K562 (cell line): ENCODE data around the gene CHAMP1. TPM values are rescaled to one million over a fixed set of nuclear protein-coding genes. Genes with fewer than 3 reads are reported as not detected.

Source experiments
- ATAC-seq: fragments of 200-7000 bp; cut with Tn5 transposase; 3 replicates; pipeline ENCODE4 v1.9.1; 2020; ENCODE audit warnings: moderate library complexity
- BruUV-seq: library from RNA; stranded (reverse); fragments of 400-500 nt; replicated peaks from 2 replicates; lab custom pipeline; 2021; lab: Mats Ljungman, UMichigan
- CTCF ChIA-PET: fragments of 300-600 bp; formaldehyde crosslinking; extraction: SDS; loops from one replicate; lab custom pipeline; 2021; ENCODE audit warnings: low intra/inter-chr PET ratio; lab: Yijun Ruan, JAX
- POLR2A ChIA-PET: fragments of 300-600, 350-650 bp; sonication (Branson Sonifier 250); formaldehyde crosslinking; extraction: SDS; loops from one replicate; lab custom pipeline; 2021; ENCODE audit warnings: antibody characterized with exemption, inconsistent platforms; lab: Yijun Ruan, JAX
- DNase-seq, 4 experiments: peaks; one replicate each; pipeline versions ENCODE4 v3.0.0 to v3.0.0-alpha.2; 2011 to 2018; ENCODE audit warnings: low spot score in 3 of 4, mixed read lengths in 3 of 4; ENCODE audit errors: extremely low read depth in 1 of 4
- FAIRE-seq: peaks from 2 replicates; lab custom pipeline; 2011; peaks lifted over from hg19 to GRCh38; lab: Jason Lieb, UNC
- H2AFZ ChIP-seq: 2 replicates; pipeline ENCODE4 v1.6.0; 2011; ENCODE audit warnings: low read depth, low read length, control low read depth, inconsistent platforms
- H3K27ac ChIP-seq: fragments of 200-600 bp; 3 replicates; pipeline ENCODE4 v1.8.0; 2011; ENCODE audit warnings: low read depth, mild to moderate bottlenecking, control low read depth, inconsistent platforms, low read length, moderate library complexity, mixed read lengths; ENCODE audit errors: extremely low read depth
- H3K27me3 ChIP-seq, 2 experiments: fragments of 300-600 bp in 1 of 2; 2 replicates in 1 of 2; 3 replicates in 1 of 2; pipeline versions ENCODE4 v1.6.0 to v1.8.0; 2011; ENCODE audit warnings: inconsistent platforms in 2 of 2, low read length in 2 of 2, mild to moderate bottlenecking in 1 of 2, mixed read lengths in 1 of 2, moderate library complexity in 1 of 2; ENCODE audit not compliant: control insufficient read depth in 2 of 2, insufficient read depth in 2 of 2
- H3K36me3 ChIP-seq: fragments of 300-600 bp; 3 replicates; pipeline ENCODE4 v1.8.0; 2011; ENCODE audit warnings: mild to moderate bottlenecking, low read length, inconsistent platforms; ENCODE audit not compliant: control insufficient read depth, insufficient read depth
- H3K4me1 ChIP-seq, 2 experiments: fragments of 200-600 bp in 1 of 2; replicated peaks in 1 of 2; 2 replicates in 1 of 2; 3 replicates in 1 of 2; pipeline versions ENCODE4 v1.5.1 to v1.8.0; 2011; ENCODE audit warnings: inconsistent platforms in 2 of 2, low read length in 2 of 2, mild to moderate bottlenecking in 1 of 2, mixed read lengths in 1 of 2, moderate library complexity in 1 of 2; ENCODE audit not compliant: control insufficient read depth in 2 of 2, insufficient read depth in 2 of 2
- H3K4me2 ChIP-seq: 2 replicates; pipeline ENCODE4 v1.6.1; 2011; ENCODE audit warnings: low read length, control low read depth, inconsistent platforms, mixed read lengths; ENCODE audit not compliant: insufficient read depth
- H3K4me3 ChIP-seq: fragments of 200-600 bp; sonication (generic), shearing (Covaris generic); 2 replicates; pipeline ENCODE4 v1.5.1; 2016; ENCODE audit warnings: control low read depth, inconsistent platforms
- H3K79me2 ChIP-seq: fragments of 200-600 bp; 3 replicates; pipeline ENCODE4 v1.8.0; 2011; ENCODE audit warnings: low read length, inconsistent platforms; ENCODE audit not compliant: control insufficient read depth, insufficient read depth
- H3K9ac ChIP-seq, 2 experiments: 2 replicates each; pipeline versions ENCODE4 v1.6.0 to v1.6.1; 2011; ENCODE audit warnings: low read depth in 2 of 2, low read length in 2 of 2, control low read depth in 1 of 2, inconsistent platforms in 1 of 2, mild to moderate bottlenecking in 1 of 2, mixed read lengths in 1 of 2; ENCODE audit not compliant: insufficient read depth in 1 of 2
- H3K9me1 ChIP-seq: one replicate; pipeline ENCODE4 v1.6.0; 2011; ENCODE audit warnings: inconsistent platforms, mild to moderate bottlenecking, low read length, moderate library complexity; ENCODE audit not compliant: control insufficient read depth, insufficient read depth
- H3K9me3 ChIP-seq: replicated peaks from 2 replicates; pipeline ENCODE4 v1.5.1; 2011; ENCODE audit warnings: low read depth, low read length, inconsistent platforms; ENCODE audit not compliant: control insufficient read depth, insufficient read depth
- H4K20me1 ChIP-seq: replicated peaks from 2 replicates; pipeline ENCODE4 v1.6.1; 2011; ENCODE audit warnings: low read length, inconsistent platforms, mixed read lengths; ENCODE audit not compliant: control insufficient read depth, insufficient read depth
- FIP1L1 ChIP-seq: fragments of 200-400 bp; formaldehyde crosslinking; IDR thresholded peaks from 2 replicates; pipeline ENCODE4 v1.6.1; 2018; ENCODE audit warnings: mild to moderate bottlenecking, low read depth, low read length; ENCODE audit not compliant: poor library complexity, severe bottlenecking
- MEIS2 ChIP-seq: fragments of 450-650 bp; IDR thresholded peaks from 2 replicates; pipeline ENCODE4 v1.6.1; 2014; ENCODE audit warnings: mild to moderate bottlenecking; ENCODE audit not compliant: partially characterized antibody
- MNT ChIP-seq, 2 experiments: fragments of 450-650 bp; conservative IDR thresholded peaks; 2 replicates each; pipeline ENCODE4 v1.6.1; 2017; ENCODE audit warnings: mild to moderate bottlenecking in 2 of 2, moderate library complexity in 2 of 2
- MXI1 ChIP-seq: IDR thresholded peaks from 2 replicates; pipeline ENCODE4 v1.6.1; 2011; ENCODE audit warnings: low read depth, mild to moderate bottlenecking, improper control_type of control experiment, low read length
- NCOA1 ChIP-seq: fragments of 450-650 bp; IDR thresholded peaks from 2 replicates; pipeline ENCODE4 v1.6.1; 2016; ENCODE audit warnings: low read depth
- PHF21A ChIP-seq: fragments of 450-650 bp; IDR thresholded peaks from 2 replicates; pipeline ENCODE4 v1.6.1; 2017; ENCODE audit warnings: low read depth, borderline replicate concordance
- PHF8 ChIP-seq: fragments of 200-600 bp; sonication (generic); IDR thresholded peaks from 2 replicates; pipeline ENCODE4 v1.6.1; 2012; ENCODE audit warnings: mixed run types, mild to moderate bottlenecking, inconsistent platforms, low read length, moderate library complexity, borderline replicate concordance
- PPARD ChIP-seq: fragments of 250-450 bp; sonication (Bioruptor Pico); IDR thresholded peaks from 2 replicates; pipeline ENCODE4 v1.8.0; 2022; ENCODE audit warnings: inconsistent platforms, mild to moderate bottlenecking, moderate library complexity
- RFX1 ChIP-seq: fragments of 450-650 bp; IDR thresholded peaks from 2 replicates; pipeline ENCODE4 v1.6.1; 2016; ENCODE audit warnings: mild to moderate bottlenecking, moderate library complexity
- SMAD1 ChIP-seq: fragments of 150-350 bp; IDR thresholded peaks from 2 replicates; pipeline ENCODE4 v1.6.1; 2014; ENCODE audit warnings: low read length, low read depth; ENCODE audit not compliant: partially characterized antibody
- SNAPC5 ChIP-seq: fragments of 250-450 bp; sonication (Bioruptor Pico); IDR thresholded peaks from 2 replicates; pipeline ENCODE4 v1.8.0; 2021; ENCODE audit warnings: moderate library complexity, mild to moderate bottlenecking, inconsistent platforms
- SRSF7 ChIP-seq: fragments of 200-400 bp; formaldehyde crosslinking; optimal IDR thresholded peaks from 2 replicates; pipeline ENCODE3; 2017; ENCODE audit warnings: mild to moderate bottlenecking, low read depth, low read length
- STAT5A ChIP-seq: IDR thresholded peaks from 2 replicates; pipeline ENCODE4 v1.6.1; 2012; ENCODE audit warnings: low read length, inconsistent platforms, borderline replicate concordance
- TAF9B ChIP-seq: fragments of 450-650 bp; IDR thresholded peaks from 2 replicates; pipeline ENCODE4 v1.6.1; 2018; ENCODE audit warnings: mild to moderate bottlenecking; ENCODE audit not compliant: partially characterized antibody
- TAL1 ChIP-seq: fragments of 450-650 bp; IDR thresholded peaks from 2 replicates; pipeline ENCODE4 v1.6.1; 2016; ENCODE audit warnings: mild to moderate bottlenecking
- TSC22D4 ChIP-seq: fragments of 450-650 bp; IDR thresholded peaks from 2 replicates; pipeline ENCODE4 v1.6.1; 2016; ENCODE audit warnings: missing genetic modification characterization, missing biosample characterization, control low read depth
- YBX1 ChIP-seq: fragments of 450-650 bp; IDR thresholded peaks from 2 replicates; pipeline ENCODE4 v1.7.1; 2016; ENCODE audit warnings: mild to moderate bottlenecking
- ZBTB2 ChIP-seq: fragments of 450-650 bp; IDR thresholded peaks from 2 replicates; pipeline ENCODE4 v1.6.1; 2016; ENCODE audit warnings: antibody characterized with exemption
- ZKSCAN8 ChIP-seq: fragments of 200-800 bp; sonication (Bioruptor generic); IDR thresholded peaks from 2 replicates; pipeline ENCODE4 v1.6.1; 2016; ENCODE audit warnings: missing genetic modification characterization, missing compliant biosample characterization
- ZNF77 ChIP-seq: fragments of 250-450 bp; sonication (Bioruptor Pico); IDR thresholded peaks from 2 replicates; pipeline ENCODE4 v1.5.0; 2020
- WGBS: fragments of 100-300 bp; shearing (Covaris generic); methylation state at CpG from one replicate; pipeline ENCODE4 v1.1.6; 2016; ENCODE audit warnings: low coverage, mixed read lengths; ENCODE audit not compliant: insufficient coverage; ENCODE audit errors: missing lambda C conversion rate; 5-methylcytosine and 5-hydroxymethylcytosine counted together
- in situ Hi-C: fragments of 300-500 bp; cut with MboI; formaldehyde crosslinking; loops from 4 replicates; pipeline ENCODE4 v1.15.0; 2018; ENCODE audit warnings: inconsistent platforms, mixed read lengths
- intact Hi-C: fragments of 100-400 bp; cut with micrococcal nuclease; formaldehyde crosslinking; loops from 2 replicates; pipeline ENCODE4 v1.14.2; 2022
- polyA plus RNA-seq, 8 experiments: library from polyadenylated mRNA; depleted of rRNA in 4 of 8; stranded (reverse) in 5 of 8; unstranded in 3 of 8; fragments of >200 nt; fragmentation: Nextera tagmentation in 2 of 8; fragmentation: Illumina TruSeq in 1 of 8; extraction: Ambion mirVana in 2 of 8; extraction: Trizol in 1 of 8; gene quantifications; 2 replicates each; pipeline versions ENCODE4 v1.2.1 to v1.2.3, GENCODE V29; 2011 to 2014; ENCODE audit warnings: inconsistent platforms in 1 of 8, missing spikeins in 1 of 8
- total RNA-seq, 7 experiments: library from RNA; depleted of rRNA in 6 of 7; stranded (reverse); fragments of >200 nt in 6 of 7; fragmentation: Illumina TruSeq in 2 of 7; extraction: Trizol in 2 of 7; gene quantifications; 2 replicates each; pipeline versions ENCODE4 v1.2.1 to v1.2.3, GENCODE V29; 2011 to 2021; ENCODE audit warnings: low replicate concordance in 1 of 7
- TF ChIP-seq, protein P1 (sequence below): fragments of 250-450 bp; sonication (Bioruptor Pico); IDR thresholded peaks from 2 replicates; pipeline ENCODE4 v1.5.0; 2021

CHAMP1 gene
- total and polyA plus RNA-seq, 9 of the 15 experiments (the other 6 are each of a cell fraction or from before 2014, with no cell fraction given) = 0.70 to 40.6 (median 15.3) TPM

DNA sequence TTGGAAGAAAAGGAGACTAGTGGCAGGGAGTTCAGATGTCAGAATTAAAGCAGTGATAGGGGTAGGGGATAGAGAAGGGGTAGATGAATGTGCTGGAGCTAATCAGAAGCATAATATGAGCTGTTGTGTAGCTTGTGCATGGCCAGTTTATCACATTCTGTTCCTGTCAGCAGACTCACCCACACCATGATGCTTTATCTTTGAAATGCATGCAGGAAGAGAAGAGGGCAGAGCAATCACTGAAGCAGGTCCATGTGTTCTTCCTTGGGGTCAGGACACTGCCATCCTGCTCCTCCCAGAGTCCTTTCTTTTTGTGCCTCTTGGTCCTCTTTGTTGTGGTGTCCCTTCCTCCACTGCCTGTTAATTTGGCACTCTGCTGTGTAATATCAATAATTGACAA, 5.8 kb downstream of the CHAMP1 start (continued):
- TF ChIP-seq ZBTB2 = 0 out of 2 replicates have a peak, but pooled peaks have one; percentile 26
- TF ChIP-seq MNT (conservative IDR thresholded peaks at IDR 0.05) = peak in 1 of 2 experiments; percentile 62; a peak in 2 of 4 replicates
- peak; percentile 44; the same call in 1 of the 2 replicates for TF ChIP-seq TAL1
- TF ChIP-seq STAT5A = peak; percentile 33; the same call in 1 of the 2 replicates
- peak; percentile 62; the same call in 1 of the 2 replicates for TF ChIP-seq ZKSCAN8 (CRISPR knock-in tag)
- no peak for TF ChIP-seq ZNF77 (CRISPR knock-in tag)
- no peak for TF ChIP-seq TSC22D4
- TF ChIP-seq PHF21A = no peak

DNA sequence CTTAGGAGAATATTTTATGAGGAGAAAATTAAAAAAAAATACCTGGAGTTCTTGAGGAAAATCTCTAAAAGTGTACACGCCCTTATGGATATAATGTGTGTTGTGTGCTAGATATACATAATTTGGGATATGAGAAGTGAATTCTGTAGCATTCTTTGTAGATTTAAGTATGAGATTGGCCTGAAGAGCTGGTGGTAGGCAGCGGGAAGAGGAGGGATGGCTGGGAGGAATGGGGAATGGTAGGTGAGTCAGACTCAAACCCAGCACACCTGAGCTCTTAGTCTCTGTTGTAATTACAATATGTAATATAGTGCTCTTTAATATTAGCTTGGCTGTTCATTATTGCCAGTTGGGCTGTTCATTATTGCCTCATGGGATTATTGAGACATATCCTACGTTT, 7.0 kb downstream of the CHAMP1 start:
- POLR2A ChIA-PET = interaction anchor here (1.1 kb wide), 1 partner anchor 12 kb away, joined by 3 read pairs; no protein-coding TSS in a partner anchor
- Histone ChIP-seq H3K27ac (no peak overlapping the region), H3K4me3 (no peak overlapping the region), H2AFZ (no peak overlapping the region), H3K9ac (no peak overlapping the region), H3K4me2 (no peak overlapping the region), H3K79me2 (peaks cover 77% of the 10 kb centered on the region), H3K27me3 (no peaks in the 10 kb centered on the region), H3K9me1 (peaks cover 5% of the 10 kb centered on the region), H4K20me1 (peaks cover 12% of the 10 kb centered on the region; the same call in 1 of the 2 replicates), H3K4me1 (peaks cover 12 to 22% of the 10 kb centered on the region in 2 experiments; a peak in 4 of 5 replicates), H3K36me3 (peaks cover 63% of the 10 kb centered on the region), H3K9me3 (no peaks in the 10 kb centered on the region)
- ATAC-seq (no peak), DNase-seq (no peak), FAIRE-seq (no peak)
- intact Hi-C loops (no loop called here), in situ Hi-C loops (no loop called here)
- 93% methylated on average over 3 of the region's 3 CpGs for WGBS
- no TSS peak for BruUV-seq
- CTCF ChIA-PET = no interaction called here
- no peak for TF ChIP-seq RFX1
- TF ChIP-seq FIP1L1 = no peak
- no peak for TF ChIP-seq SRSF7
- no peak for TF ChIP-seq SMAD1
- TF ChIP-seq, protein P1, sequence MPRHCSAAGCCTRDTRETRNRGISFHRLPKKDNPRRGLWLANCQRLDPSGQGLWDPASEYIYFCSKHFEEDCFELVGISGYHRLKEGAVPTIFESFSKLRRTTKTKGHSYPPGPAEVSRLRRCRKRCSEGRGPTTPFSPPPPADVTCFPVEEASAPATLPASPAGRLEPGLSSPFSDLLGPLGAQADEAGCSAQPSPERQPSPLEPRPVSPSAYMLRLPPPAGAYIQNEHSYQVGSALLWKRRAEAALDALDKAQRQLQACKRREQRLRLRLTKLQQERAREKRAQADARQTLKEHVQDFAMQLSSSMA = no peak
- no peak for TF ChIP-seq PHF8
- TF ChIP-seq NCOA1 = no peak
- no peak for TF ChIP-seq PPARD (CRISPR knock-in tag)
- TF ChIP-seq MXI1 = no peak
- no peak for TF ChIP-seq SNAPC5 (CRISPR knock-in tag)
- TF ChIP-seq YBX1 = no peak
- TF ChIP-seq TAF9B = no peak
- TF ChIP-seq MEIS2 = no peak
